HUES64 (cell line): ENCODE data around the gene ITGBL1.

ENCODE experiments used
- H3K27ac ChIP-seq: 2 replicates; pipeline ENCODE4 v1.7.0; 2013; ENCODE audit warnings: low read depth, low read length, inconsistent platforms
- H3K27me3 ChIP-seq: 2 replicates; pipeline ENCODE4 v1.6.1; 2013; ENCODE audit warnings: mild to moderate bottlenecking, low read length; ENCODE audit not compliant: insufficient read depth
- H3K36me3 ChIP-seq: 2 replicates; pipeline ENCODE4 v1.6.1; 2013; ENCODE audit warnings: mild to moderate bottlenecking, low read length; ENCODE audit not compliant: insufficient read depth
- H3K4me1 ChIP-seq: 2 replicates; pipeline ENCODE4 v1.6.1; 2013; ENCODE audit warnings: mild to moderate bottlenecking, low read length, moderate library complexity; ENCODE audit not compliant: insufficient read depth
- H3K4me3 ChIP-seq: 2 replicates; pipeline ENCODE4 v1.5.1; 2013; ENCODE audit warnings: mild to moderate bottlenecking, low read length, moderate library complexity
- H3K9ac ChIP-seq: 2 replicates; pipeline ENCODE4 v1.6.1; 2013; ENCODE audit warnings: mild to moderate bottlenecking, low read depth, low read length
- H3K9me3 ChIP-seq: 2 replicates; pipeline ENCODE4 v1.6.1; 2013; ENCODE audit warnings: low read depth, low read length; ENCODE audit not compliant: insufficient read depth
- WGBS: fragments of 150-250, 120-280 bp; methylation state at CpG from one replicate; pipeline ENCODE4 v1.1.7; 2013; ENCODE audit warnings: missing lambda C conversion rate; 5-methylcytosine and 5-hydroxymethylcytosine counted together

ITGBL1 gene

DNA sequence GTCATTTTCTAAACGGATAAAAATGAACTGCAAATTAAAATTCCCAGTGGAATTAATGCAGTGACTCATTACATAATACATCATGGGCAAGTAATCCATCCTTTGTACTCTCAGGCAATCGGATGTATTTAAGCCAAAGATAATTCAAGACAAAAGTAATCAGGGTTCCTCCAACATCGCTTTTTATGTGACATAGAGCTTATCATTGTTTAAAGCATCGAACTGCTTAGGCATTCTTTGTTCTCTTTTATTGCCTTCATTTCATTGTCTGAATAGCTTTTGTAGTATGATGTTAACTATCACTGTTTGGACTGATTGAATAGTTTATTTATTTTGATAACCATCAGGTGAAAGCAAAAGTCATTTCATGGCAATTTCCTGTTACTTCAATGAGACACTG lies 209.4 kb downstream of the ITGBL1 start:
- no peaks in the 10 kb centered on the region for H3K36me3 ChIP-seq
- no peaks in the 10 kb centered on the region for H3K4me1 ChIP-seq
- 97% methylated on average over 4 of the region's 4 CpGs for WGBS
- no peak overlapping the region for H3K9ac ChIP-seq
- no peak overlapping the region for H3K27ac ChIP-seq
- H3K9me3 ChIP-seq = no peaks in the 10 kb centered on the region
- no peak overlapping the region for H3K4me3 ChIP-seq
- H3K27me3 ChIP-seq = no peaks in the 10 kb centered on the region

DNA sequence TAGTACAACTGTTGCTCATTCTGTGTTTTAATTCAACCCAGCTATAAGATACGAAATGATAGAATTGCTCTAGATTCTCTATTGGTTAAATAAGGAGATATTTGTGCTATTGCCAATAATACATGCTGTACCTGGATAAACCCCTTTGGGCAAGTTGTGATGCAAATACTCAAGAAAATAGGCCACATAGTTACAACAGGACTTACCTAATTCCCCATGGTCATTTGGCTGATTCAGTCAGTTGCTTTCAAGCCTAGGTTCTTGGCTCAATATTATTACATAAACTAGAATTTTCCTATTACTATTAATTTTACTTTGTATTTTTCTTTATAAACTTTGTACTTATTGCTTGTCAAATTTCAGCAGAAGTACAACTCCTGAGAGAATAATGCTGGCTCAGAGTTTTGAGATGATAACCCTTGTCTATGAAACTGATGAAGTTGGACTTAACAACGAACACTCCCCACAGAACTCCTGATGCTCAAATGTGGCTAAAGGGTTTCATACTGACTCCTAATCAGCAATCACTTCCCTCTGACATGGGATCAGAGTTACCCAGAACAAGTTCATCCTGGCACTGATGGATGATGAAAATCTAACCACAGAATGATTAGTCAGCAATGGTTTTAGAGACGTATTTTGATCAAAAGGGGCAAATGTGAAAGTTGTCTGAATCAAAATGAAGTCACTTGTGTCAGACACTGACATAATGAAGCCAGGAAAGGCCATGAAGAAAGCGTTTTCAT lies 221.1 kb downstream of the ITGBL1 start:
- H3K27ac ChIP-seq = no peak overlapping the region
- no peak overlapping the region for H3K9ac ChIP-seq
- H3K4me3 ChIP-seq = no peak overlapping the region
- H3K36me3 ChIP-seq = no peaks in the 10 kb centered on the region
- WGBS = 87% methylated on average over 4 of the region's 4 CpGs
- no peaks in the 10 kb centered on the region for H3K4me1 ChIP-seq
- no peaks in the 10 kb centered on the region for H3K9me3 ChIP-seq
- H3K27me3 ChIP-seq = no peaks in the 10 kb centered on the region

DNA sequence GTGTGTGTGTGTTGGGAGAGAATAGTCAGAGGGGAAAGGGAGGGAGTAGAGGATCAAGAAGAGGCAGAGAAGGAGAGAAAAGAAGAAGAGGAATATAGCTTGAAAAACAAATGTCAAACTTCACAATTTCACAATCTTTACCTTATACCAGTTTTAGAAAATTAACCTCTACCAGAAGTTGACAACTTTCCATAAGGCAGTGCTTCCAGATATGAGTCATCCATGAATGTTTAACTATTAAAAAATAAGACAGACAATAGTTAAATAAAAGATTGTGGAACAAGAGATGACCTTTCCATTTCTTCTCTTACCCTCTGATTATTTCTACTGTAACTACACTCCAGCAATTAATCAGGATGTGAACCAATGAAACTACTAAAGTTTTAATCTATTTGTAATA lies 229.4 kb downstream of the ITGBL1 start:
- H3K9me3 ChIP-seq = no peaks in the 10 kb centered on the region
- no peaks in the 10 kb centered on the region for H3K4me1 ChIP-seq
- H3K27me3 ChIP-seq = no peaks in the 10 kb centered on the region
- H3K27ac ChIP-seq = no peak overlapping the region
- H3K36me3 ChIP-seq = no peaks in the 10 kb centered on the region
- no peak overlapping the region for H3K9ac ChIP-seq
- no peak overlapping the region for H3K4me3 ChIP-seq

DNA sequence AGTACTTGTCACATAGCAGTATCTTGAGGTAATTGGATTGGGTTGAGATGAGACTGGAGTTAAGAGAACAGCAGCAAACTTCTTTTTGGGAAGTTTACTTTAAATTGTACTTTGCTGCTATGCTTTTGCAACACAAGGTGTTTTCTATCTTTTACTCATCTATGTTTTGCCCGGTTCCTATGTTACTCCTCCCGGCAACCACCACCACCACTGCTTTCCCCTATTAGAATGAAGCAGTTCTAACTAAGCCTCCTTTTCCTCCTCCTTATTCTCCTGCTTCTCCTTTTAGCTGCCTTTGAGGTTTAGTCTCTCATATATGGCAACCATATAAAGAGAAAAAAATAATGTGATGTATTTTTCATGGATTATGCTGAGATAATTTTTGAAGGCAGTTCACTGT lies 233.5 kb downstream of the ITGBL1 start:
- WGBS = 96% methylated on average over 2 of the region's 2 CpGs
- H3K27me3 ChIP-seq = no peaks in the 10 kb centered on the region

DNA sequence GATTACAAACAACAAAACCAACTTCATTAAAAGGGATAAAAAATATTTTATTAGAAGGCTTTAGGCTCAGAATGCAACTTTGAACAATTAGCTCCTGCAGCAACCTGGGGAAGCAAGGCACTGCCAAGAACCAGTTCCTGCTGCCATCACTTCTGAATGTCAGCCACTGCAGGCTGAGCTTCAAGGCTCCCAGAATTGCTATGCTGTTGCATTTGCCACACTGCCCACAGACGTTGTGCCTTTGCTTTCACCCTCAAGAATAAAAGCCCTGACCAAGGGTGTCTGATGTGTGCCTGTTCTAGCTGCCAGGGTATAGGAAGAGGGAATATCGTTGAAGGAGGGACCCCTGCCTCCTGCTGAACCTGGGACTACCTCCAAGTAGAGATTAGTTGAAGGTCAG lies 238.4 kb downstream of the ITGBL1 start:
- no peaks in the 10 kb centered on the region for H3K4me1 ChIP-seq
- no peaks in the 10 kb centered on the region for H3K27me3 ChIP-seq
- no peaks in the 10 kb centered on the region for H3K36me3 ChIP-seq
- H3K9ac ChIP-seq = no peak overlapping the region
- no peak overlapping the region for H3K4me3 ChIP-seq
- 72% methylated on average over 2 of the region's 2 CpGs for WGBS
- H3K27ac ChIP-seq = no peak overlapping the region
- H3K9me3 ChIP-seq = no peaks in the 10 kb centered on the region

More for the DNA sequence above, 233.5 kb downstream of the ITGBL1 start:
- no peak overlapping the region for H3K4me3 ChIP-seq
- no peaks in the 10 kb centered on the region for H3K4me1 ChIP-seq
- H3K36me3 ChIP-seq = no peaks in the 10 kb centered on the region
- no peak overlapping the region for H3K9ac ChIP-seq
- H3K27ac ChIP-seq = no peak overlapping the region
- H3K9me3 ChIP-seq = no peaks in the 10 kb centered on the region

DNA sequence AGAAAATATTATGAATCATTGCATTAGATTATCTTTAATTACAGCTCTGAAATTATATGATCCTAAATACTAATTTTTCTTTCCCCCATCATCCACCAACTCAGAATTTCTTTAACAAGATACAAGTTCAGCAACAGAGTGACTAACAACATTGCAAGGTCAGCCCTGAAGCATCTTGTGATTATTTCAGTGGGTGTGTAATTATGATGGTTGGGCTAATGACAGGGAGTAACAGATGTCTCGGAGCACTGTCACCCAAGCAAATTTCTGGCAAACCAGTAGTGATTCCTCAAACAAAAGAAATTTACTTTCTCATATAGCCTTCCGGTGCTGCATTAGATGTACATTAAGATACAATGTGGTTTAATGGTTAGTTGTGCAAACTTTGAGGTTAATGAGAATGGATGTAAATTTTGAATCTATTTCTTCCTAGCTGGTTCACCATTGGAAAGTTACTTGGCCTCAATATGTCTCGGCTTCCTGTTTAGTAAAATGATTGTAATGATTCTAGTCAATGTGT lies 238.9 kb downstream of the ITGBL1 start:
- Histone ChIP-seq H3K36me3 (no peaks in the 10 kb centered on the region), H3K9ac (no peak overlapping the region), H3K4me1 (no peaks in the 10 kb centered on the region), H3K27ac (no peak overlapping the region), H3K27me3 (no peaks in the 10 kb centered on the region), H3K4me3 (no peak overlapping the region), H3K9me3 (no peaks in the 10 kb centered on the region)
- WGBS = 99% methylated on average over 3 of the region's 3 CpGs

DNA sequence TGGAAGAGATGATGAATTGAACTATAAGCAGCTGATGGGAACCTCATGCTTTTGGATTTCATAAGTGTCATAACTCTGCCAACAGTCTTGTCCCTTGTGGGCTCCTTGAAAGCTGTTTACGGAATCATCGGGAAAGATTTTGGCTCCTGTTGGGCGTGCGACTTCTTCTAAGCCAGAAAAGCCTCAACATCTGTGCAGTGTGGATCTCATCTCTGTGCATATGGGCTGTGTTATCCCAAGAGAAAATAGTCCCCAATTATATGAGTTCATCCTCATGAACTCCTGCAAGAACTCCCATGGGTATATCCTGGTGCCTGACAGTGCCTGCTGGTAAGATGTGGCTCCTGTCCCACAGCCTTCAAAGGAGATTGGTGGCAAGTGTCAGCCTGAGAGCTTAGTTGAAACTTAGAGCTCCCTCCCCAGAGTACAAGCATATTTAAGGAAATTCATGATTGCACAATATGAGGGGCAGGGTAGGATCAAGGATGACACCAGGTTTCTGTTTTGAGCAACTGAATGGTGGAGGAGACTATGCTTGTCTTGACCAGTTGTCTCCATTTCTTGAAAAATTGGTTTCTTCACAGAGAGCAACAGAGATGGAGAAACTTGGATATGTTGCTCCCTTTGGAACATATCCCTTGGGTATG lies 243.5 kb downstream of the ITGBL1 start:
- no peak overlapping the region for H3K4me3 ChIP-seq
- no peaks in the 10 kb centered on the region for H3K36me3 ChIP-seq
- no peak overlapping the region for H3K27ac ChIP-seq
- no peaks in the 10 kb centered on the region for H3K4me1 ChIP-seq
- H3K27me3 ChIP-seq = no peaks in the 10 kb centered on the region
- 98% methylated on average over 4 of the region's 4 CpGs for WGBS
- no peak overlapping the region for H3K9ac ChIP-seq
- H3K9me3 ChIP-seq = no peaks in the 10 kb centered on the region

DNA sequence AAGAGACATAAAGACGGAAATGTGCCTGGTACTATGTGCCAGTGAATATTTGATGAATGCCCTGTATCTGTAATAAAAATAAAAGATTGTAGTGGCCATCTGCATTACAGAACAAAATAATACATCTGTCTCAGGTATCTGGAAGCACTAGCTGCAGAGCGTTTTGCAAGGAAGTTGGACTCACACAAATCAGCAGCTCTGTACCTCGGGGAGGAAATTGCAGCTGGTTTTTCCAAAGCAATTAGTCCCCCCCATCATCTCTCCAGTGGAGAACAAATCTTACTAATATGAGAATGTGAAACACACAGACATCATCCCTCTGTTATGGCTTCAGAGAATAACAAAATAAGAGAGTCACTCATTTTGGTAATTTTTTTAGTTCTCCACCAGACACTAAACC lies 245.3 kb downstream of the ITGBL1 start:
- no peaks in the 10 kb centered on the region for H3K4me1 ChIP-seq

DNA sequence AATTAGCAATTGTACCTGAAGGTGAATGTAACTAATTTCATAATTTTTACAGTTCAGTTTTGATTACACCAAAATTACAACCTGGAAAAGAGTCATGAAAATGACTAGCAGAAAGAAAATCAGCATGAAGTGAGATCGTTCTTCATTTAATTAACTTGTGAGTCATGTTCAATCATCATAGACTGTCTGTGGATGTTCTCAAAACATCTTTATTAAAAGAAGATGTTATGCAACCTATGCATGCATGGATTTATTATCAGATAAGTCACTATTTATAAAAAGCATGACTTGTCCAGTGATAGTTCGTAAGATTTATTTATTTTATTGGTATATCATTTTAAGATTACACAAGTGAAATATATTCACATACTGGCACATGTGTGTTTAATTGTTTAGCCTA lies 245.9 kb downstream of the ITGBL1 start:
- 100% methylated on average over 1 of the region's 2 CpGs for WGBS

More for the DNA sequence above, 245.3 kb downstream of the ITGBL1 start:
- no peaks in the 10 kb centered on the region for H3K27me3 ChIP-seq
- no peaks in the 10 kb centered on the region for H3K36me3 ChIP-seq
- no peak overlapping the region for H3K9ac ChIP-seq
- no peak overlapping the region for H3K4me3 ChIP-seq
- no peak overlapping the region for H3K27ac ChIP-seq
- H3K9me3 ChIP-seq = no peaks in the 10 kb centered on the region
- 93% methylated on average over 3 of the region's 3 CpGs for WGBS

DNA sequence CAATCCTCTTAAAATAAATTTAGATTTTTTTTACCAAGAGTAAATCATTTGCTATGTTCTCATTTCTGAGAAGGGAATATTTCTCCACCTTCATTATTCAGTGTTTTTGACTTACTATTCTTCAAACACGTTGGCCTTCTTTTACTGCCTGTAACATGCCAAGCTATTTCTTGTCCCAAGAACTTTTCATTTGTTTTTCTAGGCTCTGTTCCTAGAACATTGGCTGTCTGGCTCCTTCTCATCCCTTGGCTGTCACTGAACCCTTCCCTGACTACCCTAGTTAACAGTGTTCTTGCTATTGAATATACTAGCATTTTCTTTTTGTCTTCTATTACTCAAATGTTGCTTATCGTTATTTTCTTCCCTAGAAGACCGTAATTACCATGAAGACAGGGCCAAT lies 248.1 kb downstream of the ITGBL1 start:
- Histone ChIP-seq H3K4me3 (no peak overlapping the region), H3K27me3 (no peaks in the 10 kb centered on the region), H3K27ac (no peak overlapping the region), H3K4me1 (no peaks in the 10 kb centered on the region), H3K9me3 (no peaks in the 10 kb centered on the region), H3K36me3 (no peaks in the 10 kb centered on the region), H3K9ac (no peak overlapping the region)
- WGBS = 89% methylated on average over 1 of the region's 3 CpGs

More for the DNA sequence above, 245.9 kb downstream of the ITGBL1 start:
- H3K36me3 ChIP-seq = no peaks in the 10 kb centered on the region
- no peaks in the 10 kb centered on the region for H3K27me3 ChIP-seq
- no peak overlapping the region for H3K9ac ChIP-seq
- H3K9me3 ChIP-seq = no peaks in the 10 kb centered on the region
- H3K27ac ChIP-seq = no peak overlapping the region
- no peak overlapping the region for H3K4me3 ChIP-seq
- H3K4me1 ChIP-seq = no peaks in the 10 kb centered on the region

DNA sequence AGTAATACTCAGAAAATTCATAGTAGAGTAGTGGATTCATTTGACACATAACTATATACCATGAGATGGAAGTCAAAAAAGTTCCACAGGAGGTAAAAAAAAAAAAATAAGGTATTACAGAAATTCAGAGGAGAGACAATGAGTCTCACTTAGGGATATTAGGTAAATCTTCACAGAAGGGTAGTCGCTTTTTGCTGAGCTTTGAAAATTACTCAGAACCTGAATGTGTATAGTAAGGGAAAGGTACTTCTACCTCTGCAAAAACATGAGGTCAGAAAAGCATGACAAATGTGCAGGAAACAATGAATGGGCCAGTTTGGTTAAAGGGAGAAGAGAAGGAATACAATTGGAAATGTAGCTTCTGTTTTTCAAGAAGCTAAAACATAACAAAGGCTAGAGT lies 250.6 kb downstream of the ITGBL1 start:
- Histone ChIP-seq H3K9me3 (no peaks in the 10 kb centered on the region), H3K27me3 (no peaks in the 10 kb centered on the region), H3K27ac (no peak overlapping the region), H3K4me3 (no peak overlapping the region), H3K9ac (no peak overlapping the region), H3K36me3 (no peaks in the 10 kb centered on the region), H3K4me1 (no peaks in the 10 kb centered on the region; the same call in 1 of the 2 replicates)
- WGBS = 90% methylated on average over 1 of the region's 1 CpG
